GM19099 (cell line): ENCODE data around the gene SRD5A2.

Experiments used
- POLR2A ChIP-seq: IDR thresholded peaks from 3 replicates; pipeline ENCODE4 v1.6.1; 2011; ENCODE audit warnings: low read depth; ENCODE audit not compliant: insufficient read length; ENCODE audit errors: extremely low read depth

The SRD5A2 gene

GRCh38 chr2:31580321-31581117 is at the start of gene SRD5A2:
Gene SRD5A2, minus strand, starts transcription at chr2:31580938. Its CDS starts 38 bp downstream, at chr2:31580900.
- TF ChIP-seq POLR2A: no peak

GRCh38 chr2:31606509-31606908 is 25.8 kb upstream of the SRD5A2 start:
- no peak for TF ChIP-seq POLR2A

- no peak for TF ChIP-seq POLR2A
Measured at GRCh38 chr2:31598694-31599093, 18.0 kb upstream of the SRD5A2 start.

- TF ChIP-seq POLR2A: no peak
Measured at GRCh38 chr2:31586230-31586629, 5.5 kb upstream of the SRD5A2 start.

- no peak for TF ChIP-seq POLR2A
Measured at GRCh38 chr2:31581124-31581795, 522 bp upstream of the SRD5A2 start.

GRCh38 chr2:31579996-31580320 is 780 bp downstream of the SRD5A2 start:
- TF ChIP-seq POLR2A: no peak

- no peak for TF ChIP-seq POLR2A
Measured at GRCh38 chr2:31578316-31578715, 2.4 kb downstream of the SRD5A2 start.

- TF ChIP-seq POLR2A: no peak
Measured at GRCh38 chr2:31577143-31577542, 3.6 kb downstream of the SRD5A2 start.

- TF ChIP-seq POLR2A: no peak
Measured at GRCh38 chr2:31568585-31569201, 12.0 kb downstream of the SRD5A2 start.

- no peak for TF ChIP-seq POLR2A
Measured at GRCh38 chr2:31567679-31568078, 13.1 kb downstream of the SRD5A2 start.

GRCh38 chr2:31563273-31563839 is 17.4 kb downstream of the SRD5A2 start:
- TF ChIP-seq POLR2A: no peak

- no peak for TF ChIP-seq POLR2A
Measured at GRCh38 chr2:31561823-31562222, 18.9 kb downstream of the SRD5A2 start.

- TF ChIP-seq POLR2A: no peak
Measured at GRCh38 chr2:31558401-31559295, 22.1 kb downstream of the SRD5A2 start.

- no peak for TF ChIP-seq POLR2A
Measured at GRCh38 chr2:31556940-31557339, 23.8 kb downstream of the SRD5A2 start.
